ENCODE data around the gene F2R.
"Not testable (repeated sequence)": the region's sequence is repeated elsewhere in the genome, so short reads cannot be mapped to it uniquely, and the experiment has no call there.

Gene F2R

DNA sequence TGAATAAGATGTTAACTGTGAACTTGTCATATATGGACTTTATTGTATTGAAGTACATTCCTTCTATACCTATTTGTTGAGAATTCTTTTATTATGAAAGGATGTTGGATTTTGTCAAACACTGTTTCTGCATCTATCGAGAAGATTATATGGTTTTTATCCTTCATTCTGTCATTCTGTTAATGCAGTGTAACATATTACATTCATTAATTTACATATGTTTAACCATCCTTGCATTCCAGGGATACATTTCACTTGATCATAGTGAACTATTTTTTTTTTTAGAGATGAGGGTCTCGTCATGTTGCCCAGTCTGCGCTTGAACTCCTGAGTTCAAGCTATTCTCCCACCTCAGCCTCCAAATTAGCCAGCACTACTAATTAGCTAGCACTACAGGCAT, 48.4 kb downstream of the F2R start:
- DNase-seq: no peak
- Histone ChIP-seq H3K36me3 (no peaks in the 10 kb centered on the region), H3K27ac (no peak overlapping the region), H3K27me3 (ENCODE audit: insufficient read depth, low read depth, severe bottlenecking) (no peaks in the 10 kb centered on the region), H3K4me3 (ENCODE audit: low read depth, low read length) (no peak overlapping the region), H3K9me3 (ENCODE audit: severe bottlenecking) (no peaks in the 10 kb centered on the region)
- TF ChIP-seq, protein P1, sequence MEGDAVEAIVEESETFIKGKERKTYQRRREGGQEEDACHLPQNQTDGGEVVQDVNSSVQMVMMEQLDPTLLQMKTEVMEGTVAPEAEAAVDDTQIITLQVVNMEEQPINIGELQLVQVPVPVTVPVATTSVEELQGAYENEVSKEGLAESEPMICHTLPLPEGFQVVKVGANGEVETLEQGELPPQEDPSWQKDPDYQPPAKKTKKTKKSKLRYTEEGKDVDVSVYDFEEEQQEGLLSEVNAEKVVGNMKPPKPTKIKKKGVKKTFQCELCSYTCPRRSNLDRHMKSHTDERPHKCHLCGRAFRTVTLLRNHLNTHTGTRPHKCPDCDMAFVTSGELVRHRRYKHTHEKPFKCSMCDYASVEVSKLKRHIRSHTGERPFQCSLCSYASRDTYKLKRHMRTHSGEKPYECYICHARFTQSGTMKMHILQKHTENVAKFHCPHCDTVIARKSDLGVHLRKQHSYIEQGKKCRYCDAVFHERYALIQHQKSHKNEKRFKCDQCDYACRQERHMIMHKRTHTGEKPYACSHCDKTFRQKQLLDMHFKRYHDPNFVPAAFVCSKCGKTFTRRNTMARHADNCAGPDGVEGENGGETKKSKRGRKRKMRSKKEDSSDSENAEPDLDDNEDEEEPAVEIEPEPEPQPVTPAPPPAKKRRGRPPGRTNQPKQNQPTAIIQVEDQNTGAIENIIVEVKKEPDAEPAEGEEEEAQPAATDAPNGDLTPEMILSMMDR (IDR thresholded peaks at IDR 0.05; ENCODE audit: low read depth, low read length): no peak

DNA sequence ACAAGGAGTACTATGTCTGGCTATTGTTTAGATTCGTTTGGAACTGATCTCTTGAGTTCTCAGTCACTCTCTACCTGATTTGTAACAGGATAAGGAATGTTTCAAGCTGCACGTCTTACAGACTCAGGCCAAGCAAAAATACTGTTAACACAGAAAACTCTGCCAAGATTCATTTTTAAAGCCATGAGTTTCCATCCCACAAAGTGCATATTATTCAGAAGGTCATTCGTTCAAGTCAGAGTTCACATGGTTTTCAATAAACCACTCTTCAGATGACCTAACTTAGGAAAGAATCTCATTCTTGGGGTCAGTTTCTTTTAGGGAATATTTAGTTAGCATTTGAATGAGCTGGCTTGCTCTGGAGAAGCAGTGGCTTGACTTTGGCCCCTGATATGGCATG, 49.3 kb downstream of the F2R start:
- H3K9me3 ChIP-seq (ENCODE audit: severe bottlenecking): no peaks in the 10 kb centered on the region
- DNase-seq: no peak
- no peaks in the 10 kb centered on the region for H3K36me3 ChIP-seq
- TF ChIP-seq, protein P1 (IDR thresholded peaks at IDR 0.05; ENCODE audit: low read depth, low read length): no peak
- H3K27ac ChIP-seq: no peak overlapping the region
- no peak overlapping the region for H3K4me3 ChIP-seq (ENCODE audit: low read depth, low read length)
- no peaks in the 10 kb centered on the region for H3K27me3 ChIP-seq (ENCODE audit: insufficient read depth, low read depth, severe bottlenecking)

DNA sequence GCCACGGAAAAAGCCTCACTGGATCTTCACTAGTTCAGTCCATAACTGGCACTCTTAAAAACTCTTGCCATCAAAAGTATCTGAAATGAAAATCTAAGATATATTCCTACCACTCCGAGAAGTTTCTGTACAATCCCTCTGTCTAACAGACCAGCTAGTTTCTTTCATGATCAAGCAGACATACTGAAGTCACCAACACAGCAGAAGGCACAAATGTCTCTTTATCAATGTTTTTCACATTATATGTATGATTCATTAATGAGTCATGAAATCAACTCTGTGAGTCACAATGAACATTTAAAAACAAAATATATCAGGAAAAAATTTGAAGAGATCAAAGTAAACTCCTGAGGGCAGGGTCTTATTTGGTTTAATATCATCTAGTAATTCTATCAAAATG, 50.8 kb downstream of the F2R start:
- no peaks in the 10 kb centered on the region for H3K9me3 ChIP-seq (ENCODE audit: severe bottlenecking)
- TF ChIP-seq, protein P1 (IDR thresholded peaks at IDR 0.05; ENCODE audit: low read depth, low read length): no peak
- H3K4me3 ChIP-seq (ENCODE audit: low read depth, low read length): no peak overlapping the region
- H3K36me3 ChIP-seq: no peaks in the 10 kb centered on the region
- H3K27ac ChIP-seq: no peak overlapping the region
- no peaks in the 10 kb centered on the region for H3K27me3 ChIP-seq (ENCODE audit: insufficient read depth, low read depth, severe bottlenecking)
- DNase-seq: no peak

DNA sequence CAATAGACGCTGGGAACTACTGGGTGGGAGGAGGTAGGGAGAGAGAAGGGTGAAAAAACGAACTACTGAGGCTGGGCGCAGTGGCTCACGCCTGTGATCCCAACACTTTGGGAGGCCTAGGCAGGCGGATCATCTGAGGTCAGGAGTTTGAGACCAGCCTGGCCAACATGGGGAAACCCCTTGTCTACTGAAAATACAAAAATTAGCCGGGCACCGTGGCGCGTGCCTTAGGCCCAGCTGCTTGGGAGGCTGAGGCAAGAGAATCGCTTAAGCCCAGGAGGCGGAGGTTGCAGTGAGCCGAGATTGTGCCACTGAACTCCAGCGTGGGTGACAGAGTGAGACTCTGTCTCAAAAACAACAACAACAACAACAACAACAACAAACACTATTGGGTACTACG, 55.1 kb downstream of the F2R start:
- not testable (repeated sequence) for H3K36me3 ChIP-seq; H3K4me3 ChIP-seq (ENCODE audit: low read depth, low read length); DNase-seq; H3K27me3 ChIP-seq (ENCODE audit: insufficient read depth, low read depth, severe bottlenecking); H3K9me3 ChIP-seq (ENCODE audit: severe bottlenecking); H3K27ac ChIP-seq

DNA sequence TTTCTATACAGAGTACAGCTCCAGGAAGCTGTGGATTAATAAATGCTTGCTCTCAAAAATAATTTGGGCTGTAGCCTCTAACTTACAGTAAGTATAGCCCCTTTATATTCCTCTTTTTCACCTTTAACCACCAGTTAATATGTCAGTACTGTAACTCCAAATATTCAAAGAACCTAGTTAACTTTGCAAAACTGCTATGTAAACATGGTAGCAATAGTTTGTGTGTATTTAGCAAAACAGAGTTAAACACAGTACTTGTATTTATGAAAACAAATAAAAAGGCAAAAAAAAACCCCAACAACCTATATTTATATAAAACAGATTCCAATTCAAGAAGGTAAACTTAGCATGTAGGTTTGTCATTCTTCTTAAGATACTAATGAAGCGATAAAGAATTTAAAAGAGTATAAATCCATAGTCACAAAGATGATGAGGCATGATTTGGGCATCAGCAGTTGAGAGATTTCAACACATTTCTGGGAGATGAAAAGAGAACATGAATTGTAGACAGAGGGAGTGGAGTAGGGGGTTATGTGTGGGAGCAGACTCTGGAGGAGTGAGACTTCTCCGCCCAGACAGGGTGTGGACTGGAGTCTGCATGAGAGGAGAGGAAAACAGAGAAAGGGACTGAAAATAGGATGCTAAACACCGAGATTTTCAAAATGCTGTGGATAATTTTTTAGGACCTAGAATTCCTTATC, 55.9 kb downstream of the F2R start:
- TF ChIP-seq, protein P1 (IDR thresholded peaks at IDR 0.05; ENCODE audit: low read depth, low read length): no peak
- H3K27me3 ChIP-seq (ENCODE audit: insufficient read depth, low read depth, severe bottlenecking): no peaks in the 10 kb centered on the region
- no peaks in the 10 kb centered on the region for H3K36me3 ChIP-seq
- H3K27ac ChIP-seq: no peak overlapping the region
- DNase-seq: no peak
- H3K4me3 ChIP-seq (ENCODE audit: low read depth, low read length): no peak overlapping the region
- H3K9me3 ChIP-seq (ENCODE audit: severe bottlenecking): no peaks in the 10 kb centered on the region

DNA sequence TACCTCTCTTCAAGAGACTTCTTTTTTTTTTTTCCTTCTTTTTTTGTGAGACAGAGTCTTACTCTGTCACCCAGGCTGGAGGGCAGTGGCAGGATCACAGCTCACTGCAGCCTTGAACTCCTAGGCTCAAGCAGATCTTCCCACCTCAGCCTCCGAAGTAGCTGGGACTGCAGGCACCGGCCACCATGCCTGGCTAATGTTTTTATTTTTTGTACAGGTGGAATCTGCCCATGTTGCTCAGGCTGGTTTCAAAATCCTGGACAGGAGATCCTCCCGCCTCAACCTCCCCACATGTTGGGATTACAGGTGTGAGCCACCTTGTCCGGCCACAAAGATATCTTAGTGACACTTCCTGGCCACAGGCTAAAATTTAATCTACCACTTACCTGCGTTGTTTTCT, 60.0 kb downstream of the F2R start:
- DNase-seq: no peak
- Histone ChIP-seq H3K27me3 (ENCODE audit: insufficient read depth, low read depth, severe bottlenecking) (no peaks in the 10 kb centered on the region), H3K4me3 (ENCODE audit: low read depth, low read length) (no peak overlapping the region), H3K27ac (no peak overlapping the region), H3K9me3 (ENCODE audit: severe bottlenecking) (no peaks in the 10 kb centered on the region), H3K36me3 (no peaks in the 10 kb centered on the region)
- TF ChIP-seq, protein P1 (IDR thresholded peaks at IDR 0.05; ENCODE audit: low read depth, low read length): no peak
